ENCODE results near the gene AMHR2. TPM values are rescaled to one million over a fixed set of nuclear protein-coding genes. Genes with fewer than 3 reads are reported as not detected.
"Not testable (repeated sequence)": the region's sequence is repeated elsewhere in the genome, so short reads cannot be mapped to it uniquely, and the experiment has no call there.

The AMHR2 gene
- total RNA-seq, 1 experiment from 2014 or later = not detected

- Histone ChIP-seq H3K56ac (ENCODE audit: insufficient read length, low read depth, low read length) (no peak overlapping the region), H3K14ac (ENCODE audit: insufficient read depth, low read length) (no peak overlapping the region), H3K4ac (ENCODE audit: low read depth, low read length) (no peak overlapping the region), H3K23me2 (ENCODE audit: insufficient read length, low read depth, low read length, poor library complexity, severe bottlenecking) (no peaks in the 10 kb centered on the region), H4K8ac (replicated peaks; ENCODE audit: insufficient read length, low read depth, low read length) (no peak overlapping the region), H4K91ac (ENCODE audit: insufficient read length, low read depth, low read length) (no peak overlapping the region), H3K18ac (ENCODE audit: insufficient read length, low read depth, low read length) (no peak overlapping the region), H3T11ph (ENCODE audit: low read length) (no peak overlapping the region), H2BK120ac (ENCODE audit: low read depth, low read length, poor library complexity, severe bottlenecking) (no peak overlapping the region), H2BK20ac (ENCODE audit: low read depth, low read length, poor library complexity, severe bottlenecking) (no peak overlapping the region), H3K9ac (ENCODE audit: extremely low read depth, insufficient read length, low read length) (no peak overlapping the region), H4K5ac (ENCODE audit: insufficient read length, low read depth, low read length) (no peak overlapping the region), H2BK15ac (ENCODE audit: low read depth, low read length) (no peak overlapping the region), H3K9me3 (ENCODE audit: control insufficient read depth, low read depth, low read length) (no peaks in the 10 kb centered on the region), H2AFZ (ENCODE audit: low read length) (no peak overlapping the region), H3K27me3 (ENCODE audit: insufficient read depth, low read length) (no peaks in the 10 kb centered on the region), H3K4me2 (ENCODE audit: insufficient read depth, insufficient read length, low read length) (no peak overlapping the region), H3K27ac (ENCODE audit: insufficient read length, low read depth, low read length) (no peak overlapping the region), H2BK5ac (ENCODE audit: insufficient read length, low read length) (no peak overlapping the region), H2AK5ac (ENCODE audit: insufficient read length, low read length) (no peak overlapping the region), H3K23ac (ENCODE audit: insufficient read length, low read depth, low read length) (no peak overlapping the region), H2BK12ac (ENCODE audit: insufficient read length, low read depth, low read length) (no peak overlapping the region), H3K79me1 (ENCODE audit: insufficient read depth, low read depth, low read length, poor library complexity, severe bottlenecking) (no peaks in the 10 kb centered on the region), H3K79me2 (ENCODE audit: insufficient read depth, low read length) (no peaks in the 10 kb centered on the region), H4K20me1 (ENCODE audit: control insufficient read depth, insufficient read depth, insufficient read length) (no peaks in the 10 kb centered on the region), H3K4me1 (ENCODE audit: insufficient read depth, low read length) (no peaks in the 10 kb centered on the region; the same call in 1 of the 2 replicates)
- Mint-ChIP-seq H3K4me3 (no peak overlapping the region), H3K9me3 (no peaks in the 10 kb centered on the region), H3K27me3 (ENCODE audit: low read depth) (peaks cover 2% of the 10 kb centered on the region; the same call in 1 of the 2 replicates), H3K27ac (peak overlapping the region in 2 of 3 experiments; percentile 47 to 60; a peak in 4 of 7 replicates), H3K36me3 (ENCODE audit: insufficient read depth in 1 of 3, low read depth in 3 of 3) (peaks cover 9 to 30% (median 29%) of the 10 kb centered on the region in 3 experiments; a peak in 6 of 7 replicates), H3K4me1 (peaks cover 20% of the 10 kb centered on the region in 2 experiments)
- DNase-seq = no peak
- no peak for TF ChIP-seq CTCF (conservative IDR thresholded peaks at IDR 0.05)
- WGBS (ENCODE audit: extremely low coverage, insufficient read length, low lambda C conversion rate) = no CpG with 5 or more reads among the region's 3 CpGs
Observed at GRCh38 chr12:53414756-53415417, 8.8 kb upstream of the AMHR2 start.

- H2BK120ac ChIP-seq (ENCODE audit: low read depth, low read length, poor library complexity, severe bottlenecking); H3K9me3 Mint-ChIP-seq; H4K5ac ChIP-seq (ENCODE audit: insufficient read length, low read depth, low read length); H3K79me2 ChIP-seq (ENCODE audit: insufficient read depth, low read length); H2BK20ac ChIP-seq (ENCODE audit: low read depth, low read length, poor library complexity, severe bottlenecking); H3K23me2 ChIP-seq (ENCODE audit: insufficient read length, low read depth, low read length, poor library complexity, severe bottlenecking); DNase-seq; H3K56ac ChIP-seq (ENCODE audit: insufficient read length, low read depth, low read length); H3K9ac ChIP-seq (ENCODE audit: extremely low read depth, insufficient read length, low read length); H2BK5ac ChIP-seq (ENCODE audit: insufficient read length, low read length); H3K4ac ChIP-seq (ENCODE audit: low read depth, low read length); H2AFZ ChIP-seq (ENCODE audit: low read length); H4K91ac ChIP-seq (ENCODE audit: insufficient read length, low read depth, low read length); H3T11ph ChIP-seq (ENCODE audit: low read length); H2BK12ac ChIP-seq (ENCODE audit: insufficient read length, low read depth, low read length); H3K18ac ChIP-seq (ENCODE audit: insufficient read length, low read depth, low read length); H3K4me3 Mint-ChIP-seq; H3K23ac ChIP-seq (ENCODE audit: insufficient read length, low read depth, low read length); H3K14ac ChIP-seq (ENCODE audit: insufficient read depth, low read length); H3K27me3 Mint-ChIP-seq (ENCODE audit: low read depth); H3K9me3 ChIP-seq (ENCODE audit: control insufficient read depth, low read depth, low read length); H3K27me3 ChIP-seq (ENCODE audit: insufficient read depth, low read length); H3K27ac ChIP-seq (ENCODE audit: insufficient read length, low read depth, low read length); H2AK5ac ChIP-seq (ENCODE audit: insufficient read length, low read length); H3K4me2 ChIP-seq (ENCODE audit: insufficient read depth, insufficient read length, low read length); H4K20me1 ChIP-seq (ENCODE audit: control insufficient read depth, insufficient read depth, insufficient read length); H4K8ac ChIP-seq (replicated peaks; ENCODE audit: insufficient read length, low read depth, low read length); H2BK15ac ChIP-seq (ENCODE audit: low read depth, low read length); H3K79me1 ChIP-seq (ENCODE audit: insufficient read depth, low read depth, low read length, poor library complexity, severe bottlenecking); H3K4me1 ChIP-seq (ENCODE audit: insufficient read depth, low read length): not testable (repeated sequence)
- H3K36me3 Mint-ChIP-seq (ENCODE audit: insufficient read depth in 1 of 3, low read depth in 3 of 3) = peaks cover 4 to 22% (median 21%) of the 10 kb centered on the region in 3 experiments; a peak in 6 of 7 replicates
- peak overlapping the region in 2 of 3 experiments; percentile 39 to 47; a peak in 4 of 7 replicates for H3K27ac Mint-ChIP-seq
- peaks cover 23 to 24% of the 10 kb centered on the region in 2 experiments for H3K4me1 Mint-ChIP-seq
- WGBS (ENCODE audit: extremely low coverage, insufficient read length, low lambda C conversion rate) = no CpG with 5 or more reads among the region's 2 CpGs
Observed at GRCh38 chr12:53415752-53416389, 7.8 kb upstream of the AMHR2 start.
